ENCODE measurements around the gene MT1H. TPM values are rescaled to one million over a fixed set of nuclear protein-coding genes. Genes with fewer than 3 reads are reported as not detected.
"Not testable (repeated sequence)": the region's sequence is repeated elsewhere in the genome, so short reads cannot be mapped to it uniquely, and the experiment has no call there.

The MT1H gene
- not detected for total RNA-seq
- 0.15 TPM for polyA plus RNA-seq (2013, experiment 1 of 2)
- polyA plus RNA-seq (2013, experiment 2 of 2): not detected
- 0 to 0.83 (median 0) reads per million in 172 experiments for total RNA-seq

DNA sequence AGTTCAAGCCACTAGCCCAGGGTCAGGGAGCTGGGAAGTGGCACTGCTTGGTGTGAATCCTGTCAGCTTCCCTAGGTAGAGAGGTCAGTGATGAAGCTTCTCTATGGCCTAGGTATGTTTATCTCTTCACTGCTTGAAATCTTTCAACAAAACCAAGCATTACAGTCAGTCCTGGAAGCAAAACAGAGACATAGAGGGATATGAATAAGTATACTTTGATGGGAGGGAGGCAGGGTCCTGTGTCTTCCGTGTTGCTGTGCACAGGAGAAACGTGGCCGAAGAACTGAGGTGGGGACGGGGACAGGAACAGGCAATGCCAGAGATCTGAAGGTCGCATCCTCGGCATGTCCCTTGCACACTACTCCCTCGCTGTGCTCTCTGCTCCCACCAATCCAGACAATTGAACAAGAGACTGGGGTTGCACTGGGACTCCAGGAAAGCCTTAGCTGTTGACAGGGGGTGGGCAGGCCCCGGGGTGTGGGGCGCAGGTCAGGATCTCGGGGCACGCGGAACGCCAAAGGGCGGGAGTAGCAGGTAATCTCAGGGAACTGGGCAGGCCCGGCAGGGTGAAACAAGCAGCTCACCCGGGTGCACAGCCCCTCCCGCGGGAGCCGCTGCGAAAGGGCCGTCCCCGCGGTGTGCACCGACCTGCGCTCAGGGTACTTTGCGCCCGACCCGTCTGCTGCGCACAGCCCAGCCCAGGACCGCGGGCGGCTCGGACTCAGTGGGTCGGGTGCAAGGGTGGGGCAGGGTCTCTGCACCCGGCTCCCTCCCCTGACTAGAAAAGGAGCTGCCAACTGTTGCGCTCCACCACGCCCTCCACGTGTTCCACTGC, at the start of gene MT1H:
MT1H (plus strand) TSS at position 810 of the 835 bp plus-strand sequence. CDS start 71 bp downstream, outside the sequence.
- H3K36me3 Mint-ChIP-seq (ENCODE audit: low read depth): no peaks in the 10 kb centered on the region
- DNase-seq (no peak), ATAC-seq (ENCODE audit: poor library complexity) (peak; percentile 35)
- no peak within 1 kb of the TSS for H3K4me3 Mint-ChIP-seq
- no peak within 1 kb of the TSS for H3K27ac ChIP-seq (ENCODE audit: low read depth in 1 of 2, low read length in 2 of 2)
- peaks cover 20% of the 10 kb centered on the region for H3K4me1 ChIP-seq (ENCODE audit: insufficient read depth, low read length)
- H3K27me3 ChIP-seq (ENCODE audit: control insufficient read depth in 1 of 2, insufficient read depth in 2 of 2, low read length in 2 of 2): peaks cover 49 to 59% of the 10 kb centered on the region in 2 experiments
- H3K9me3 ChIP-seq (ENCODE audit: control insufficient read depth in 1 of 2, insufficient read depth in 1 of 2, low read length in 2 of 2): peaks cover 0 to 11% of the 10 kb centered on the region in 2 experiments
- H3K27me3 Mint-ChIP-seq: peaks cover 99% of the 10 kb centered on the region
- no peak within 1 kb of the TSS for H3K4me3 ChIP-seq (ENCODE audit: low read length)
- H3K4me1 Mint-ChIP-seq (ENCODE audit: low read depth): peaks cover 20% of the 10 kb centered on the region
- intact Hi-C loops (cut with DNase I, micrococcal nuclease): no loop called here
- no peaks in the 10 kb centered on the region for H3K36me3 ChIP-seq (ENCODE audit: insufficient read depth, low read length)
- H3K9me3 Mint-ChIP-seq: no peaks in the 10 kb centered on the region
- CTCF ChIA-PET: no interaction called here
- TF ChIP-seq, protein P1, sequence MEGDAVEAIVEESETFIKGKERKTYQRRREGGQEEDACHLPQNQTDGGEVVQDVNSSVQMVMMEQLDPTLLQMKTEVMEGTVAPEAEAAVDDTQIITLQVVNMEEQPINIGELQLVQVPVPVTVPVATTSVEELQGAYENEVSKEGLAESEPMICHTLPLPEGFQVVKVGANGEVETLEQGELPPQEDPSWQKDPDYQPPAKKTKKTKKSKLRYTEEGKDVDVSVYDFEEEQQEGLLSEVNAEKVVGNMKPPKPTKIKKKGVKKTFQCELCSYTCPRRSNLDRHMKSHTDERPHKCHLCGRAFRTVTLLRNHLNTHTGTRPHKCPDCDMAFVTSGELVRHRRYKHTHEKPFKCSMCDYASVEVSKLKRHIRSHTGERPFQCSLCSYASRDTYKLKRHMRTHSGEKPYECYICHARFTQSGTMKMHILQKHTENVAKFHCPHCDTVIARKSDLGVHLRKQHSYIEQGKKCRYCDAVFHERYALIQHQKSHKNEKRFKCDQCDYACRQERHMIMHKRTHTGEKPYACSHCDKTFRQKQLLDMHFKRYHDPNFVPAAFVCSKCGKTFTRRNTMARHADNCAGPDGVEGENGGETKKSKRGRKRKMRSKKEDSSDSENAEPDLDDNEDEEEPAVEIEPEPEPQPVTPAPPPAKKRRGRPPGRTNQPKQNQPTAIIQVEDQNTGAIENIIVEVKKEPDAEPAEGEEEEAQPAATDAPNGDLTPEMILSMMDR (IDR thresholded peaks at IDR 0.05): no peak
- H3K27ac Mint-ChIP-seq: no peak within 1 kb of the TSS
- POLR2A ChIA-PET: interaction anchor here (2.4 kb wide), 1 partner anchor 13 kb away, joined by 11 read pairs; the partner anchor contains the start of gene MT1X

DNA sequence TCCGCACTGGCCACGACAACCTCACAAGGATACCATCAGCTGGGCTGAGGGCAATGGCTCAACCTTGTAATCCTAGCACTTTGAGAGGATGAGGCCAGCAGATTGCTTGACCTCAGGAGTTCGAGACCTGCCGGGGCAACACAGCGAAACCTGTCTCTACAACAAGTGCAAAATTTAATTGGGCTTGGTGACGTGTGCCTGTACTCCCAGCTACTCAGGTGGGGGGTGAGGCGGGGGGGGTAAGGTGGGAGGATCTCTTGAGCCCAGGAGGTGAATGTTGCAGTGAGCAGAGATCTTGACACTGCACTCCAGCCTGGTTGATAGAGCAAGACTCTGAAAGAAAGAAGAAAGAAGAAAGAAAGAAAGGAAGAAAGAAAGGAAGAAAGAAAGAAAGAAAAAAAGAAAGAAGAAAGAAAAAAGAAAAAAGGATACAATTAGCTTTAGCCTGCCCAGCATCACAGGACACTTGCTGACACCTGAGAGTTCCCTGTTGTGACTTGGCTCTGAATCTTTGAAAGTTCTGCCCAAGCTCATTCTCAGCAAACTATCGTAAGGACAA, 49.2 kb upstream of the MT1H start:
- Mint-ChIP-seq H3K9me3 (no peaks in the 10 kb centered on the region), H3K27me3 (peaks cover 18% of the 10 kb centered on the region), H3K27ac (no peak overlapping the region), H3K4me1 (ENCODE audit: low read depth) (peaks cover 10% of the 10 kb centered on the region), H3K4me3 (no peak overlapping the region), H3K36me3 (ENCODE audit: low read depth) (no peaks in the 10 kb centered on the region)
- Histone ChIP-seq H3K4me3 (ENCODE audit: low read length) (no peak overlapping the region), H3K4me1 (ENCODE audit: insufficient read depth, low read length) (peaks cover 21% of the 10 kb centered on the region), H3K27me3 (ENCODE audit: control insufficient read depth in 1 of 2, insufficient read depth in 2 of 2, low read length in 2 of 2) (peaks cover 7 to 8% of the 10 kb centered on the region in 2 experiments), H3K27ac (ENCODE audit: low read depth in 1 of 2, low read length in 2 of 2) (no peak overlapping the region), H3K36me3 (ENCODE audit: insufficient read depth, low read length) (no peaks in the 10 kb centered on the region), H3K9me3 (ENCODE audit: control insufficient read depth in 1 of 2, insufficient read depth in 1 of 2, low read length in 2 of 2) (no peaks in the 10 kb centered on the region)
- TF ChIP-seq, protein P1 (IDR thresholded peaks at IDR 0.05): no peak
- DNase-seq: no peak
- ChIA-PET CTCF (no interaction called here), POLR2A (no interaction called here)
- no peak for ATAC-seq (ENCODE audit: poor library complexity)
- intact Hi-C loops (cut with DNase I, micrococcal nuclease): no loop called here

DNA sequence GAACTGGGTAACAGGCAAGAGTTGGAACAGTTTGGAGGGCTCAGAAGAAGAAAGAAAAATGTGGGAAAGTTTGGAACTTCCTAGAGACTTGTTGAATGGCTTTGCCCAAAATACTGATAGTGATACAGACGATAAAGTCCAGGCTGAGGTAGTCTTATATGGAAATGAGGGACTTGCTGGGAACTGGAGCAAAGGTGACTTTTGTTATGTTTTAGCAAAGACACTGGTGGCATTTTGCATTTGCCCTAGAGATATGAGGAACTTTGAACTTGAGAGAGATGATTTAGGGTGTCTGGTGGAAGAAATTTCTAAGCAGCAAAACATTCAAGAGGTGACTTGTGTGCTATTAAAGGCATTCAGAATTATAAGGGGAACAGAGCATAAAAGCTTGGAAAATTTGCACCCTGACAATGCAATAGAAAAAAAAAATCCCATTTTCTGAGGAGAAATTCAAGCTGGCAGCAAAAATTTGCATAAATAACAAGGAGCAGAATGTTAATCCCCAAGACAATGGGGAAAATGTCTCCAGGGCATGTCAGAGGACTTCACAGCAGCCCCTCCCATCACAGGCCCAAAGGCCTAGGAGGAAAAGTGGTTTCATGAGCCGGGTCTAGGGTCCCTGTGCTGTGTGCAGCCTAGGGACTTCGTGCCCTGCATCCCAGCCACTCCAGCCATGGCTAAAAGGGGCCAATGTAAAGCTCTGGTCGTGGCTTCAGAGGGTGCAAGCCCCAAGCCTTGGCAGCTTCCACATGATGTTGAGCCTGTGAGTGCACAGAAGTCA, 47.8 kb upstream of the MT1H start:
- H3K27ac ChIP-seq (ENCODE audit: low read depth in 1 of 2, low read length in 2 of 2); intact Hi-C loops (cut with DNase I, micrococcal nuclease); ATAC-seq (ENCODE audit: poor library complexity); H3K9me3 ChIP-seq (ENCODE audit: control insufficient read depth in 1 of 2, insufficient read depth in 1 of 2, low read length in 2 of 2); POLR2A ChIA-PET; H3K4me3 ChIP-seq (ENCODE audit: low read length); H3K27ac Mint-ChIP-seq; DNase-seq; H3K36me3 ChIP-seq (ENCODE audit: insufficient read depth, low read length); H3K36me3 Mint-ChIP-seq (ENCODE audit: low read depth); H3K9me3 Mint-ChIP-seq; CTCF ChIA-PET; H3K4me3 Mint-ChIP-seq: not testable (repeated sequence)
- Mint-ChIP-seq H3K27me3 (peaks cover 25% of the 10 kb centered on the region), H3K4me1 (ENCODE audit: low read depth) (peaks cover 12% of the 10 kb centered on the region)
- Histone ChIP-seq H3K27me3 (ENCODE audit: control insufficient read depth in 1 of 2, insufficient read depth in 2 of 2, low read length in 2 of 2) (peaks cover 8 to 10% of the 10 kb centered on the region in 2 experiments), H3K4me1 (ENCODE audit: insufficient read depth, low read length) (peaks cover 31% of the 10 kb centered on the region)

DNA sequence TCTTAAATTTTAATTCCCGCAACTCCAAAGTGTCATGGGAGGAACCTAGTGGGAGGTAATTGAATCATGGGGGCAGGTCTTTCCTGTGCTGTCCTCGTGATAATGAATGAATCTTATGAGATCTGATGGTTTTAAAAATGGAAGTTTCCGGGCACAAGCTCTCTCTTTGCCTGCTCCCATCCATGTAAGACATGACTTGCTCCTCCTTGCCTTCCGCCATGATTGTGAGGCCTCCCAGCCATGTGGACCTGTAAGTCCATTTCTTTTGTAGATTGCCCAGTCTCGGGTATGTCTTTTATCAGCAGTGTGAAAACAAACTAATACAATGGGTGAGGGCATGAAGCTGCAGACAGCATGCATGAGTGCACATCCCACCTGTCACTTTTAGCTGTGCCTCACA, 46.4 kb upstream of the MT1H start:
- CTCF ChIA-PET; H3K4me3 Mint-ChIP-seq; H3K27ac ChIP-seq (ENCODE audit: low read depth in 1 of 2, low read length in 2 of 2); H3K9me3 Mint-ChIP-seq; DNase-seq; H3K4me3 ChIP-seq (ENCODE audit: low read length); intact Hi-C loops (cut with DNase I, micrococcal nuclease); H3K27ac Mint-ChIP-seq; ATAC-seq (ENCODE audit: poor library complexity); H3K36me3 ChIP-seq (ENCODE audit: insufficient read depth, low read length); H3K36me3 Mint-ChIP-seq (ENCODE audit: low read depth); H3K9me3 ChIP-seq (ENCODE audit: control insufficient read depth in 1 of 2, insufficient read depth in 1 of 2, low read length in 2 of 2): not testable (repeated sequence)
- Histone ChIP-seq H3K27me3 (ENCODE audit: control insufficient read depth in 1 of 2, insufficient read depth in 2 of 2, low read length in 2 of 2) (peaks cover 1 to 12% of the 10 kb centered on the region in 2 experiments), H3K4me1 (ENCODE audit: insufficient read depth, low read length) (peaks cover 20% of the 10 kb centered on the region)
- Mint-ChIP-seq H3K4me1 (ENCODE audit: low read depth) (peaks cover 11% of the 10 kb centered on the region), H3K27me3 (peaks cover 27% of the 10 kb centered on the region)
- POLR2A ChIA-PET: interaction anchor here (1.2 to 1.4 kb wide), 2 partner anchors 12 to 17 kb away, joined by 3 to 6 read pairs; no protein-coding TSS in a partner anchor

Measured in CD4-positive, alpha-beta T cell (primary cell).